GM21576 (cell line): ENCODE results near the gene STUM.

ENCODE experiments used
- ATAC-seq: cut with Tn5 transposase; IDR thresholded peaks from one replicate; pipeline ENCODE4 v1.9.1; 2021; ENCODE audit warnings: mild to moderate bottlenecking, moderate library complexity; ENCODE audit not compliant: unreplicated experiment

Gene STUM

DNA sequence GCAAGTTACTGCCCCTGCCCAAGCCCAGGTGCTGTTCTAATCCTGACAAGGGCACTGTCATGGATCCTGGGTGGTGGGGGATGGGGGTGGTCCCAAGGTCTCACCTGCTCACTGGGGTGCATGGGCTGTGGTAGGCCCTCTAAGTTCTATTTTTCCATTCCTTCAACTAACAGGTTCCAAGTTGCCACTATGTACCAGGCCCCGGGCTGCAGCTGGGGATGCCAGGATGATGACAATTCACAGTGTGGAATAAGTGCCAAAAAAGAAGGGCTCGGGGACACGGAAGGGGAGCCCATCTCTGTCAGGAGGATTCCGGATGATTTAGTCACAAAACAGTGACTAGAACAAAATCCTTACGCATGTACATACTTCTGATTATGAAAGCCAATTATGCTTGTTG is 76.0 kb downstream of the STUM start:
- no peak for ATAC-seq

DNA sequence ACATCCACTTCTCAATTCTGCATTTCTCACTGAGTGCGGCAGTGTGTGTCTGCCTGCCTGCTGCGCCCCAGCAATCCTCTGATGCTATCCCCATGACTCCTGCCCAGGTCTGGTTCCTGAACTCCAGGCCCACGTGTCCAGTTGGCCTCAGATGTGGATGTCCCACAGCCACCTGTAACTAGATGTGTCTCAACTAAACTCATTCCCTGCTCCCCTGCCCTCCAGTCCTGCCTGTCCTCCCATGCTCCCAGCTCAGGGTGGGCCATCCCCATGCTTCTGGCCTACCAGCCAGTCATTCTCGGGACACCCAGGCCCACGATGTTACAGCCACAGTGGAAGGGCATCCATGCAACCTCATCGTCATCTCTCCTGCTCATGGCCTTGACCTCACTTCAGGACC is 76.8 kb downstream of the STUM start:
- ATAC-seq: no peak

DNA sequence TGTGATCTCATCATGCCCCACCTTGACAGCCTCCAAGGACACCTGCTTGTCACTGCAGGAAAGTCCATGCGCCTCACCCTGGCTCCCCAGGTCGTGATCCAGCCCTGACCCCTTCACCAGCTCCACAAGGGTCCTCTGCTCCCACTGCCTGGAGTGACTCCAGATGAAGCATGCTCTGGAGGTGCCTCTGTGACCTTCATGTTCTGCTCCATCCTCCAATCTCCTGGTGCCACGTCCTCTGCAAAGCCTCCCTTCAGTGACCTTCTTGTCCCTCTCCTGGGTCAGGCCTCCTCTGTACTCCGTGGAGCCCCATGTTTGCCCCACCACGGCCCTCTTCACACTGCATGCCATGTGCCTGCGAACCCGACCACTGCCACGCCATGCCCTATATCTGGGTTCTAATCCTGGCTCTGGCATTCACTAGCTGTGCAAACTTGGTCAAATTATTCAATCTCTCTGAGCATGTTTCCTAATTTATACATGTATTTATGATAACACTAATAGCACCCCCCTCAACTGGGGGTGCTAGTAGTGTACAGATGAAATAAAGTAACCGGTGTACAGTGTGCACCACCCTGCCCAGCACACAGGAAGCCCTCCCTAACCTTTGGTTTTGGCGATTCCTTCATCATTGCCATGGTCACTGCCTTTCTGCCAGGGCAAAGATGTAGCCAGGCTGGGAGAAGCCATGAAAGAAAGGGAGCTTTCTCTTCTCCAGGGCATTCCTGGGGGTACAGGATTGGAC is 77.4 kb downstream of the STUM start:
- ATAC-seq: peak; percentile 29

DNA sequence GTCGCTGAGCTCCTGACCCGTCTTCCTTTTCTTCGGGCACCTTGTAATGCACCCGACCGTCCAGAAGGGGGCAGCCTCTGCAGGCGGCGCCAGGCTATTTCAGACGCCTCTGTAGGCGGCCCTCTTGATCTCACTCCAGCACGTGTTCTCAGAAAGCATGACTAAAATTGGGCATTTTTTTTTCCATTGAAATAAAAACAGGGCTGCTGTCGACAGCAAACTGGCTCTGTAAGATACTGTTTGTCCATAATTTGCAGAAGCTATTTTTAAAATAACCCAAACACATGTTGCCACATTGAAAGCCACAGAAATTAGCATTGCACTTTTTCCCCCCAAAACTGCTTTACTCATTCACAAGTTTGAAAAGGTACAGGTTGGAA is 78.0 kb downstream of the STUM start:
- ATAC-seq: peak; percentile 65

DNA sequence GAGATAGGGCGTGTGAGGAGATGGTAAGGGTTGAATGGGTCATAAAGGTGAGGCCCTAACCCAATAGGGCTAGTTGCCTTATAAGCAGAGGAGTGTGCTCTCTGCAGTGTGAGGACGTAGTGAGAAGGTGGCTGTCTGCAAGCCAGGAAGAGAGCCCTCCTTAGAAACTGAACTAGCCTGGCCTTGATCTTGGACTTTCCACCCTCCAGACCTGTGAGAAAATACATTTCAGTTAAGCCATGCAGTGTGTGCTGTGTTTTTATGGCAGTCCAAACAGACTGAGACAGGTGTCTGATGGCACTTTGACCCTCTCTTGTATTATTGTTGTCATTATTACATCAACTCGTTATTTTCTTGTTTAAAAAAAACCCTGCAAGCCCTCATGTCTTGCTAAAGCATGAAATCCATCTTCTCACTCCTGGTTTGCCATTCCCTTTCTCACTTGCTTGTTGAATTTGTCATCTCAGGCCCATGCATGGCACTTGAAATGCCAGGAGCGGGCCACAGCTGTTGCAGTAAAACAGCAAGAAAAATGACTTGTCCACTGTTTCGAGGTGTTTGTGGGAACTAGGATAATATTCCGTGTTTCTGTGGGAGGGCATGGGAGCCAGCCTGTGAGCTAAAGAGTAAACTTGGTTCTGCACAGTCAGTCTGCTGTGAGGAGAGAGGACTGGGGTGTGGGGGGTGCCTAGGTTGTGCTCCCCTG is 78.6 kb downstream of the STUM start:
- ATAC-seq: no peak

DNA sequence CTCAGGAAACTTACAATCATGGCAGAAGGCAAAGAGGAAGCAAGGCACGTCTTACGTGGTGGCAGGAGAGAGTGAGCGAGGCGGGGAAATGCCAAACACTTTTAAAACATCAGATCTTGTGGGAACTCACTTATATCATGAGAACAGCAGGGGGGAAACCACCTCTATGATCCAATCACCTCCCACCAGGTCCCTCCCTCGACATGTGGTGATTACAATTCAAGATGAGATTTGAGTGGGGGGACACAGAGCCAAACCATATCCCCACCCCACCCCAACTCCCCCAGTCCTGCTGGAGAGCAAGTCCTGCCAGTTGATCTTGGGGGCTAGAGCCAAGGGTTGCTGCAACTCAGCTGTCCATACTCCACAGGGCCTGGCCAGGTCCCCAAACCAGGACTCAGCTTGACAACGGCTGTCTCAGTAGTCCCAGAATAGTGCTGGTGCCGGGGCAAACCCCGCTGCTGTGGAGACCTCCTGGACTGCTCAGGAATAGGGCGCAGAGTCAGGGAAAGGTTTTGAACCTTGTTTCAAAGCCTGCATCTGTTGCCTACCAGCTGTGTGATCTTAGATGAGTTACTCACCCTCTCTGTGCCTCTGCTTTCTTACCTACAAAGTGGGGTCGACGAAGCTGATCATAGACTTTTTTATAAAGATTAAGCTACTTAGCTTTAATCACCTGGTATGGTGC is 79.5 kb downstream of the STUM start:
- no peak for ATAC-seq

DNA sequence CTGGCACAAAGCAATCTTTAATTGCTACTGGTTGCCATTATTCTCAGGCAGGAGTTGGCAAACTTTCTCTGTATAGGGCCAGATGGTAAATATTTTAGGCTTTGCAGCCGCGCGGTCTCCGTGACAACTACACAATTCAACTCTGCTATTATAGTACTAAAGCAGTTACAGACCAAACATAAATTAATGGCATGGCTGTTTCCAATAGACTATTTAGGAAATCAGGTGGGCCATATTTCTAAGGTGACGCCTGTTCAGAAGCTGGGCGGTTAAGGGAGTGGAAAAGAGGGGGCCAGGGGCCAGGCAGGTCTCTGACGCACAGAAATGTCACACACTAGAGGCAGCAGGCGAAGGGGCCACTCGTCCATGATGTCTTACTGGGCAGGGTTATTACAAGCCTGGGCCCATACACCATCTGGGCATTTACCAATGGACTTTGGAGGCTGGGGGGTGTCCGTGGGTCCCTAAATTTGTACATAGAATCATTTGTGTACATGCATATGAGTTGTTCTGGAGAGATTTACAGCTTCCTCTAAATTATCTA is 80.1 kb downstream of the STUM start:
- ATAC-seq: no peak

DNA sequence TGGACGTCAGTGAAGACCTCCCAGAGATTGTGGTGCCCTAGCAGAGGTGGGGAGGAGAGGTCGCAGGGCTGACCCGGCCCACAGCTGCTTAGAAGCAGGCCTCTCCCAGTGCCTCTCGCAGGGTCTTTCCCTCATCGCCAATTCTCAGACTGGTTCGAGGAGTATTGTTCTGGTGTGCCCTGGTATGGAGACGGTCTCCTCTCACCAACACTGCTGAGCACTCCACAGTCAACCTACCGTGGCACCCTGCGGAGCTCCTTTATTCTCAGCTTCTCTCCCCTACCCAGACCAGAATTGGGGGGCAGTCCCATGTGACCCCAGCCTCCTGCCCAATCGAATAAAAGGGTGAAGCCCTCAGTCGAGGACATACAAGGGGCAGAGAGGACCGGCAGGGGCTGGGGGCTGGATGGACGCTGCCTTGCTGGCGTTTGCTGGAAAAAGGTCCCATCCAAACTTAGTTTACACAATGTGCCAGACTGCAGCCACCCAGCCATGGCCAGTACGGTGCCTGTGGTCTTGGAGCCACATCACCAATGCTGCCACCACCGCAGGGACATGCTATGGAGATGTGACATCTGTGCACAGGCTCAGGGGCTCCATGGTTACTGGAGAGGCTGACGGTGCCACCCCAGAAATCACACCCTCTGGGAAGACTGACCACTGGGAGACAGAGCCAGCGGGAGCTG is 80.8 kb downstream of the STUM start:
- no peak for ATAC-seq

DNA sequence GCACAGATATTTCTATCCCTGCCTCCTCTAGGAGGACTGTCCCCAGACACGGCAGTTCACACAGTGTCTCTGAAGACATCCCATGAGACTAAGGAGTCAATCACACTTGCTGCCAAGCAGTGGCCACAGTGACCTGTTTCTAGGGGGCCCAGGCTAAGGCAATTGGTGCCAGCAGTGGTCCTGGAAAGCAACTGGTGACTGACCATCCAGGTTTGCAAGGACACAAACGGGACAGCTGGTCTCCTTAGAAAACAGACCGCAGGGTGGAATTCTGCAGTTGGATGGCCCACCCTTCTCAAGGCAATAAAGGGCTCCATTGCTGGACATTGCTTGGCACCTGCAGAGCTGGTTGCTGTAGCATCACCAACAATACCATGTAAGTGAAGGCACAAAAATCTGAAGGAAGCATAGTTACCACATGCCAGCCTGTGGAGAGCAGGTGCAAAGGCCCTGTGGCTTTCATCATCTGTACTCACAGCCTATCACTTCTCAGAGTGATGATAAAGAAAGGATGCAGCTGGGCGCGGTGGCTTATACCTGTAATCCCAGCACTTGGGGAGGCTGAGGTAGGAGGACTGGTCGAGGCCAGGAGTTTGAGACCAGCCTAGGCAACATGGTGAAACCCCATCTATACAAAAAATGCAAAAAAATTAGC is 81.5 kb downstream of the STUM start:
- no peak for ATAC-seq

DNA sequence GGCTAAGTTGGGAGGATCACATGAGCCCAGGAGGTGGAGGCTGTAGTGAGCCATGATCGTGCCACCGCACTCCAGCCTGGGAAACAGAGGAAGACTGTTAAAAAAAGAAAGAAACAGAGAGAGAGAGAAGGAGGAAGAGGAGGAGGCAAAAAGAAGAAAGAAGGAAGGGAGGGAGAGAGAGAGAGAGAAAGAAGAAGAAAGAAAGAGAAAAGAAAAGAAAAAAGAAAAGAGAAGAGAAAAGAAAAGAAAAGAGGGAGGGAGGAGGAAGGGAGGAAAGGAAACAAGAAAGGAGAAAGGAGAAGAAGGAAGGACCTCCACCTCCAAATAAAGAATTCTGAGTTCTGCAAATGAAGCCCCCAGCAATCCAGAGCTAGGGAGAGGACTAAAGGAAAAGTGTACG is 82.0 kb downstream of the STUM start:
- ATAC-seq: no peak

DNA sequence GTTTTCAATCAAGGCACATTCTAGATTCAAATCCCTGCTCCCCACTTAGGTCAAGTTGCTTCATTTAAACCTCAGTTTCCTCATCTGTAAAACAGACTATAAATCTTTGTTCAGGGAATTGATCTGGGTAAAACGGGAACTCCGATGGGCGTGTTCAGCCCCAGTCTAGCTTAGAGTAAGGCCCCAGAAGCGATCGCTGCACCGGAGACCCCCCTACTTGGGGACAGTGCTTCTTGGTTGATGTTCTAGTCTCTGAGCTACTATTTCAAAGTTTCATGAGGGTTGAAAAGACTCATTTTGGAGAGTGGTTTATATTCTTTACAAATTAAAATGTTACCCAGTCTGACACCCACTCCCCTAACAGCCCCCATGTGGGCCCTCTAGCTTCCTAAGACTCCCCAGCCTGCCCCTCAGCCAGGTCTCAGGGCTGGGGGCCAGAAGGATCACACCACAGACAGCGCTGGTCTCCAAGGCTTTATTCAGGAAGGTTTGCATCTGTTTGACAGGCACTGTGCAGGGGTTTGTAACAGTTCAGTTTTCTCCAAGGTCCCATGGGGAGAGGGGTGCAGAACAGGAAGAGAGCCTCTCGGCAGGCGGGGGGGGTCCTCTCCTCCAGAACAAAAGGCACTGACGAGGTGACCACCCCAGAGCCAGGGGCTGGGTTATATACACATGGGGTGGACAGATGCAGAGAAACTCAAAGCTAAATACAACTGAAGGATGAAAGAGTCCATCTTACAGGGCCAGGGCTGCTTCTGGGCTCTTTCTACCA is 82.9 kb downstream of the STUM start:
- ATAC-seq: no peak

DNA sequence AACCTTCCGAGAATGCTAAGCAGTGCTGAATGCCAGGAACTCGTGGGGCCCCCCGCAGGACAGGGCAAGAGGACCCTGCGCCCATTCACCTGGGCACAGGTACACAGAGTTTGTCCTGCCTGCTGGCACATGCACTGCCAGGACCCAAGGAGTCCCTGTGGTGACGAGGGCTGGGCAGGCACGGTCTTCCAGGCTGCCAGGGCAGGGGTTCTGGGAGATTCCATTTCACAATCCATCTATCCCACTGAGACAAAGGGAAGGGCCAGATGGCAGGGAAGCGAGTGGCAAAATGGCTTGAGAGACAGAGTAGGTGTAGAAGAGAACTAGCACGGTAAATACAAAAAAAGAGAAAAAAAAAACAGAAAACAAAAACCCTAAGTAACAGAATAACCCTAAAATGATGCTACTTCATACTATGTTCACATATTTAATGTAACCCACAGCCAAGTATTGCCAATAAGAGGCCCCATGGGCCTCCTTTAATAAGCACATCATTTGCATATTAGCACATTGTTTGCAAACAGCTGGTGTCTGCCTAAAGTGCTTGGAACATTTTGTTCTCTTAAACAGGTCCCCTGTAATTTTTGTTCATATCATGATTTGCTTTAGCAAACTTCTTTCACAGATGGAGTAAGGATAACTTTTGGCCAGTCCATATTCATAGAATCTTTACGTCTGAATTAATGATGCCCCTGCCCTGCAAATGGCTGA is 83.8 kb downstream of the STUM start:
- ATAC-seq: no peak

DNA sequence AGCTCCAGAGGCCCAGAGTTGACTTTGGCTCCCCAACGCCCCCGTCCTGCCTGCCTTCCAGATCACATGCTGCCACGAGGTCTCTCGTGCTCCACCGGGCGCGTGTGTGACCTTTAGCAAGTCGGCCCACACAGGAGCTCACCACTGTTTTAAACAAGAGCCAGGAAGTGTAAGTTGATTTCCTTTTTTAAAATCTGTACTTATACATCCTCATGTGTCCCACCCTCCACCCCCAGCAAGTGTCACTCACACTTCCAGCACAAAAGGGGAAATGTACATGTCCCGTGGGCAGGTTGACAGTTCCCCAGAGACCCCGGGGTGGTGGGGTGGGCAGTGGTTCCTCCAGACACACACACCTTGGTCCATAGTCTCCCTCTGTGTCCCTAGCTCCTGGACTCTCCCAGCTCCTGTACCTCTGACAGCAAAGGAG is 84.4 kb downstream of the STUM start:
- peak; percentile 28 for ATAC-seq

DNA sequence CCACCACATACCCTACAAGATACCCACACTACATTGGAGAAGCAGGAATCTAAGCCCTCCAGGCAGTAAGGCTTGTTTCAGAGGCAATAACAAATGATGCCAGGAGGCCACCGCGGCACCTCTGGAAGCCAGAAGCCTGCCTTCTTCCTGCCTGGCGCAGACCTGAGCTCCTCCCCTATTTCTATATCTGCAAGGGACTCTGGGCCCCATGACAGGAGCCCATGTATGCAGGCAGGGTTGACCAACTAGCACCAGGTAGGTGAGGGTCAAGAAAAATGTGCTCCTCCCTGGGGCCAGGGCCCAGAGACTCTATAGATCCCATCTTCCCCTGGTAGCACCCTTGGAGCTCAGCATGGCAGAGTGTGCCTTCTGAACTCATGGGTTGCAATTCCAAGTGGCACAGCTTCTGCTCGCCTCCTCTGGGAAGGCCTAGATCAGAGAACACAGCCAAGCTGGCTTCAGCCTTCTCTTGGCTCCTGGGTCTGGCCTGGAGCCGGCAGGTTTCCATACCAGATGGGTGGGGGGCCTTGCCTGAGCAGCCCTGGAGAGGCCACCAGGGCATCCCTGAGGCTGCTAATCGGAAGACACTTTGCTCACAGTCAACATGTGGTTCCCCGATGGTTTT is 85.1 kb downstream of the STUM start:
- no peak for ATAC-seq

DNA sequence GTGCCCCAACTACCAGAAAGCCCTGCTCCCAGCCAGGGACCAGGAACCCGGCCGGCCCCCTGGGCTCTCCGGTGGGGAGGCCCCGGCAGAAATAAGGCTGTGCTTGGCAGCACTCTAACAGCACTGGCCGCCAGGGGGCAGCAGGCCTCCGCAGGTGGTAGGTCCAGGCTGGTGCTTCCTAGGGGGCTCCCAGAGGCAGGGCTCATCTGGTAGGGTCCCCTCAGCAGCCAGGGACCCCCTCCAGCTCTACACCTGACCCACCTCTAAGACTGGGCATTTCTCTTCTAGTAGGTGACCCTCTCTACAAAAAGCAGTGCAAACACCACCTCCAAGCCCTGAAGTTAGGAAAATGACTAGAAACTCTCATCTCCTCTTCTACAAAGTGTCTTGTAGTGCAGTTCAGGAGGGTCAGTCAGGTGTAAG is 85.6 kb downstream of the STUM start:
- ATAC-seq: peak; percentile 69

DNA sequence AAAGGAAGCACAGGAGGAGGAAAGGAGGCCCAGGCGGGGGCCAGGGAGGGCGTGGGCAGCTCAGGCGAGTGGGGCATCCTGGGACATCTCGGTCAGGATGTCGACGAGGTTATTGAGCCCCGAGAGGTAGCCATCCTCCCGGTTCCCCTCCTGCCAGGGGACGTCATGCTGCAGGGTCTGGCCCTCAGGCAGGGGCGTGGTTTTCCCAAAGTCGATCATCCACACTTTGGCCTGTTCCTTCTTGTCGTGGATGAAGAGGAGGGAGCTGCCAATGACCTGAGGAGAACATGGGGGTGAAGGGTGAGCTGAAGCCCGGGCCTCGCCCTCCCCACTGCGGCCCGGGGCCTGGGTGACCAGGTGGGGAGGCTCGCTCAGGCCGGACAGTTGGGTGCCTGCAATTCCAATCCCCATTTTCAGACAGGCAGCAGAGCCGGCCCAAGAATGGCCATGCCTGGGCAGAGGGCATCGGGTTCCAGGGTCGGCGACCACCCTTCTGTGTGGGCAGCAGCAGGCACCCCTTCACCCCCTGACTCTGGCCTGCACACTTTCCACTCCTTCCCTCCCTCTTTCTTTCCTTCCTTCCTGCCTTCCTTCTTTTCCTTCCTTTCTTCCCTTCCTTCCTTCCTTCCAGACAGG is 86.2 kb downstream of the STUM start:
- no peak for ATAC-seq

DNA sequence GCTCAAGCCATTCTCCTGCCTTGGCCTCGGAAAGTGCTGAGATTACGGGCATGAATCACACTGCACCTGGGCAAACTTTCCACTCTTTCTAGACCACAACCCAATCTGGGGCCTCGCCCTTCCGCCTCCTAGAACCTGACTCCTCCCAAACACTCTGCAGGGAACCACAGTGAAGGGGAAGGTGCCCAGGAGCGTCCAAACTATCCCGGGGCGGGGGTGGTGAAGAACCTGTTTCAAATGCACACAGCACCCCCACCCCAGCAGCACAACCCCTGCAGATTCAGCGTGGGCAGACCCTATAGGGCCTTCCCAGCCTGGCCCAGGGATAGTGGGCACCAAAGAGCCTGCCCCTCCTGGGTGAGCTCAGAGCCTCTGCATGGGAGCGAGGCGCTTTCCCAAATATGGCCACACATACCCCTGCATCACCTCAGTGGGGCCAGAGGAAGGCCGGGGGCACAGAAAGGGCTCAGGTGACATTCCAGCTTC is 86.9 kb downstream of the STUM start:
- ATAC-seq: no peak

DNA sequence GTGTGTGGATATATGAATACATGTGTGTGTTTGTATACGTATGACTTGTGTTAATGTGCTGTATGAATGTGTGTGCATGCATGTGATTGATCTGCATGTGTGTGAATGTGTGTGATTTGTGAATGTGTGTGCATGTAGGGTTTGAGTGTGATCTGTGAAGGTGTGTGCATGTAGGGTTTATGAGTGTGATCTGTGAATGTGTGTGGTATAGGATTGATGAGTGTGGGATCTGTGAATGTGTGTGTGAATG is 88.2 kb downstream of the STUM start:
- ATAC-seq: no peak
